Measurements from ENCODE around the gene RAB3B.
A peak's percentile ranks its signal among the peaks of the same experiment; 100 is the strongest.

RAB3B gene

DNA sequence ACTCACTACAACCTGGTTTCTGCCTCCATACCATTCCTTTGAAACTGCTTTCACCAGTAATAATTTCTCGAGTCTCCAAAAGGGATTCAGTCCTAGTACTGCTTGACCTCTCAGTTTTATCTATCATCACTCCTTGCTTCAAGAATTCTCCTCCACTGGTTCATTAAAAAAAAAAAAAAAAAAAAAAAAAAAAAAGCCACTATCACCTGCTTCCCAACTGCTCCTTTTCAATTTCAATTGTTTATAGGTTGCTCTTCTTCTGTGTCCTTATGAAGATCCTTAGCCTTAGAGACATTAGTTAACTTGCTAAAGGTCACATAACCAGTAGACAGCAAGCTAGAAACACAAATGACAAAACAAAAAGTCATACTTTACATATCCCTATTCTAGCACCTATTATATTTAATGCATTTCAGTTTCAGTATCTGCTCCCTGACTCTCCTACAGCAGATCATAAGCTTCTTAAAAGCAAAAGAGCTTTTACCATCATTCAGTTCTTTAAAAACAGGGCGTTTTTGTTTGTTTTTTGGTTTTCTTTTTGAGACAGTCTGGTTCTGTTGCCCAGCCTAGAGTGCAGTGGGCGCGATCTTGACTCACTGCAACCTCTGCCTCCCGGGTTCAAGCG is 119.0 kb downstream of the RAB3B start:
- H3K4me3 ChIP-seq (ENCODE audit: low read depth, low read length), result no peak overlapping the region
- TF ChIP-seq, protein P1, sequence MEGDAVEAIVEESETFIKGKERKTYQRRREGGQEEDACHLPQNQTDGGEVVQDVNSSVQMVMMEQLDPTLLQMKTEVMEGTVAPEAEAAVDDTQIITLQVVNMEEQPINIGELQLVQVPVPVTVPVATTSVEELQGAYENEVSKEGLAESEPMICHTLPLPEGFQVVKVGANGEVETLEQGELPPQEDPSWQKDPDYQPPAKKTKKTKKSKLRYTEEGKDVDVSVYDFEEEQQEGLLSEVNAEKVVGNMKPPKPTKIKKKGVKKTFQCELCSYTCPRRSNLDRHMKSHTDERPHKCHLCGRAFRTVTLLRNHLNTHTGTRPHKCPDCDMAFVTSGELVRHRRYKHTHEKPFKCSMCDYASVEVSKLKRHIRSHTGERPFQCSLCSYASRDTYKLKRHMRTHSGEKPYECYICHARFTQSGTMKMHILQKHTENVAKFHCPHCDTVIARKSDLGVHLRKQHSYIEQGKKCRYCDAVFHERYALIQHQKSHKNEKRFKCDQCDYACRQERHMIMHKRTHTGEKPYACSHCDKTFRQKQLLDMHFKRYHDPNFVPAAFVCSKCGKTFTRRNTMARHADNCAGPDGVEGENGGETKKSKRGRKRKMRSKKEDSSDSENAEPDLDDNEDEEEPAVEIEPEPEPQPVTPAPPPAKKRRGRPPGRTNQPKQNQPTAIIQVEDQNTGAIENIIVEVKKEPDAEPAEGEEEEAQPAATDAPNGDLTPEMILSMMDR (IDR thresholded peaks at IDR 0.05; ENCODE audit: low read depth, low read length), result no peak
- no peak for DNase-seq (ENCODE audit: low read depth, low spot score)
- in situ Hi-C loops (cut with HindIII; ENCODE audit: low sequenced_read_pairs), result no loop called here

DNA sequence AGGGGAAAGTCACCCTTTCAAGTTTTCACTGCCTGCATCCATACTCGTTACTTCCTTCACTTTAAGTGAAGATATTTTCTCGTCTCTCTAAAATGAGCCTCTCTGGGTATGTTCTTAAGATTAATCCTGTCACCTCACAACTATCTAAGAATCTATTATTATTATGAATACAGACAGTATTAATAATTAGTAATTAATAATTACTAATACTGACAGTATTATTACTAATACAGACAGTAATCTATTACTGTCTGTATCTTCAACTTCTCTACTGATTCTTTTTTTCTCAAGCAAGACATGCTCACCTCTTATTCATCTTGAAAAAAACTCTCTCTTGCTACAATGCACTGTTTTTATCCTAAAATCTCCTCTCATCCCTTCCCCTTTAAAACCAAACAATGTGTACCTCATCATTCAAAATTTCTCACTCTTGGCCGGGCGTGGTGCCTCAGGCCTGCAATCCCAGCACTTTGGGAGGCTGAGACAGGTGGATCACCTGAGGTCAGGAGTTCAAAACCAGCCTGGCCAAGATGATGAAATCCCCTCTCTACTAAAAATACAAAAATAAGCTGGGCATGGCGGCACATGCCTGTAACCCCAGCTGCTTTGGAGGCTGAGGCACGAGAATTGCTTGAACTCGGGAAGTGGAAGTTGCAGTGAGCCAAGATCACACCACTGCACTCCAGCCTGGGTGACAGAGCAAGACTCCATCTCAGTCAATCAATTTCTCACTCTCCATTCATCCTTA is 119.7 kb downstream of the RAB3B start:
- TF ChIP-seq, protein P1 (IDR thresholded peaks at IDR 0.05; ENCODE audit: low read depth, low read length), result no peak
- in situ Hi-C loops (cut with HindIII; ENCODE audit: low sequenced_read_pairs), result no loop called here
- no peak for DNase-seq (ENCODE audit: low read depth, low spot score)
- H3K4me3 ChIP-seq (ENCODE audit: low read depth, low read length), result no peak overlapping the region

DNA sequence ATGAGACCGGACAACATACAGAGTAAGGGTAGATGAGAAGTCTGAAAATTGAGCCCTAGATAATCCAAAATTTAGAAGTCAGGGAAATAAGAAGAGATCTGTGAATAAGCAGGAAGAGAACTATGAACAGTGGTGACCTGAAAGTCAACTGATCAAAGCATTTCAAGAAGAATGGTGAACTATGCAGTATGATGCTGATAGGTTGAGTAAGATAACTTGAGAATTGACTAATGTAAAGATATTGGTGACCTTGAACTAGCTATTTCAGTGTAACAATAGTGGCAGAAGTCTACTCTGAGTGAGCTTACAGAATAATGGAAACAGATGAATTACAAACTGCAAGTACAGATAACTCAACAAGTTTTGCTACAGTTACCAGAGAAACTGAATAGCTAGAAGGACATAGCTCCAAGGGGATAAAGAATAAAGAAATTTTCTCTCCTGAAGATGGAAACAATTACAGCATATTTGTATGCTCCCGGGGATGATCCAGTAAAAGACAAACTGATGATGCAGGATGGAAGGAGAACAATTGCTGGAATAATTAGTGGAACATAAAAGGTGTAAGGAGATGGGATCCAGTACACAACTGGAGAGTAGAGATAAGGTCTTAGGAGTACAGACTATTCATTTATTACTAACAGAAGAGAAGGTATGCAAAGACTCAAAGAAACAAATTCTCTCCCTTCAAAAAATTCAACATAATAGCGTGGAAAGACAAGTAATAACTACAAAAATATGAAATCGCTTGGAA is 122.8 kb downstream of the RAB3B start:
- TF ChIP-seq, protein P1 (IDR thresholded peaks at IDR 0.05; ENCODE audit: low read depth, low read length), result no peak
- no peak for DNase-seq (ENCODE audit: low read depth, low spot score)
- no peak overlapping the region for H3K4me3 ChIP-seq (ENCODE audit: low read depth, low read length)
- in situ Hi-C loops (cut with HindIII; ENCODE audit: low sequenced_read_pairs), result no loop called here

DNA sequence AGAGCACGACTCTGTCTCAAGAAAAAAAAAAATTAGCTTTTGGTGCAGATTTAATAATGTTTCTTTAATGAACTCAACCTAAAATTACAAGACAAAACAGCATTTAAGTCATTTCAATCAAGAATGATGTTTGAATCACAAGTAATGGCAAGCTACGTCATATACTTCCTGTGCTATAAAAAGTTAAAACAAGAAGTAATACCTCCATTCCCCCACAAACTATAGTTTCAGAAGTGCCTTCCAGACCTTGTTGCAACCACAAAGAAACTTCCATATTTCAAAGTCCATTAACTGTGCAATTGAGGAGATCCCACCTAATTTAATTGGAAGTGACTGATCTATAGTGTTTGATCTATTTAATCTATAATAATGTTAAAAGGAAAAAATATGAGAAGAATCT is 127.1 kb downstream of the RAB3B start:
- in situ Hi-C loops (cut with HindIII; ENCODE audit: low sequenced_read_pairs), result no loop called here
- DNase-seq (ENCODE audit: low read depth, low spot score), result no peak
- no peak overlapping the region for H3K4me3 ChIP-seq (ENCODE audit: low read depth, low read length)
- TF ChIP-seq, protein P1 (IDR thresholded peaks at IDR 0.05; ENCODE audit: low read depth, low read length), result no peak

DNA sequence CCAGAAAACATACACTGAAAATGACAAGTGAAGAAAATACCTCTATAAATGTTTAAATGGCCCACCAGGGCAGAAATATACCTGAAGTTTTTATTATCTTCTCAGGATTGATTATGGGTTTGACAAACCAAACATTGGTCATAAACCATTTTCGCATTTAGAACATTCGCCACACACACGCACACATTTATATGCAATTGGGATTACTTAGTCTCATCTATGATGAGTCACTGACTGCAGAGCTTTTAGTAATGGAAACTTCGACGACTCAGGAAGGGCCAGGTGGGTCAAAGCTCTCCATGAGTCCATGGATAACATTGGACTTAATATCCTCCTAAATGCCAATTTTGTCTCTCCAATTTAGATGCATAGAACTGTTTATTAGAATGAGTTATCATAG is 128.8 kb downstream of the RAB3B start:
- H3K4me3 ChIP-seq (ENCODE audit: low read depth, low read length), result no peak overlapping the region
- in situ Hi-C loops (cut with HindIII; ENCODE audit: low sequenced_read_pairs), result no loop called here
- TF ChIP-seq, protein P1 (IDR thresholded peaks at IDR 0.05; ENCODE audit: low read depth, low read length), result no peak
- peak; percentile 27 for DNase-seq (ENCODE audit: low read depth, low spot score)

DNA sequence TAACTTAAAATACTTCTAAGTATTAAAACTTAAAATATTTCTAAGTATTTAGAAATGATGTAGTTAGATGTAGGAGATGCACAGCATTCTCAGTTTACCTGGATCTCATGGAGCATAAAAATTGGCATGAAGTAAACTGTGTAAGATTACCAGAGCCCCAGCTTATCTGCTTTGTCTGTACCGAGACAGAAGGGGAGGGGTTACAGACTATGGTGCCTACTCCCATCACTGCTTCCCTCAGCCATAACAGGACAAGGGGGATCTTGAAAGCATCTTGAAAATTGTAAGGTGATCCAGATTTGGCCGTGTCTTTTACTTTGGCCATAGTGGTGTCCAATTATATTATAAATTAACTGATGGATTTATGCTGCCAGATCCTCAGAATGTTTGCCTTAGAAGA is 130.8 kb downstream of the RAB3B start:
- no peak for DNase-seq (ENCODE audit: low read depth, low spot score)
- TF ChIP-seq, protein P1 (IDR thresholded peaks at IDR 0.05; ENCODE audit: low read depth, low read length), result no peak
- in situ Hi-C loops (cut with HindIII; ENCODE audit: low sequenced_read_pairs), result no loop called here
- H3K4me3 ChIP-seq (ENCODE audit: low read depth, low read length), result no peak overlapping the region
